GM19023 (cell line): ENCODE results near the gene SEC23IP.

Source experiments
- ATAC-seq: cut with Tn5 transposase; IDR thresholded peaks from one replicate; pipeline ENCODE4 v1.9.1; 2021; ENCODE audit warnings: mild to moderate bottlenecking, moderate library complexity; ENCODE audit not compliant: unreplicated experiment

Gene SEC23IP

GRCh38 chr10:119932631-119933030, 40.1 kb downstream of the SEC23IP start:
- ATAC-seq, result no peak

- ATAC-seq, result no peak
These were observed 40.6 kb downstream of the SEC23IP start for GRCh38 chr10:119933179-119933578.

GRCh38 chr10:119940487-119940886, 48.0 kb downstream of the SEC23IP start:
- ATAC-seq, result no peak

- ATAC-seq, result no peak
These were observed 50.4 kb downstream of the SEC23IP start for GRCh38 chr10:119942973-119943372.

GRCh38 chr10:119945805-119946204, 53.3 kb downstream of the SEC23IP start:
- ATAC-seq, result no peak

GRCh38 chr10:119947300-119947699, 54.8 kb downstream of the SEC23IP start:
- no peak for ATAC-seq

- ATAC-seq, result no peak
These were observed 64.9 kb downstream of the SEC23IP start for GRCh38 chr10:119957451-119957850.

- ATAC-seq, result no peak
These were observed 70.3 kb downstream of the SEC23IP start for GRCh38 chr10:119962837-119963236.

GRCh38 chr10:119967066-119967465, 74.5 kb downstream of the SEC23IP start:
- ATAC-seq, result no peak

- ATAC-seq, result no peak
These were observed 77.1 kb downstream of the SEC23IP start for GRCh38 chr10:119969609-119970008.

- ATAC-seq, result no peak
These were observed 77.6 kb downstream of the SEC23IP start for GRCh38 chr10:119970107-119970506.

GRCh38 chr10:119970963-119971362, 78.4 kb downstream of the SEC23IP start:
- ATAC-seq, result no peak

GRCh38 chr10:119973281-119973680, 80.8 kb downstream of the SEC23IP start:
- no peak for ATAC-seq

- ATAC-seq, result no peak
These were observed 83.9 kb downstream of the SEC23IP start for GRCh38 chr10:119976421-119976820.

- ATAC-seq, result no peak
These were observed 88.6 kb downstream of the SEC23IP start for GRCh38 chr10:119980956-119981750.

GRCh38 chr10:119981826-119982225, 89.3 kb downstream of the SEC23IP start:
- no peak for ATAC-seq

- ATAC-seq, result no peak
These were observed 95.8 kb downstream of the SEC23IP start for GRCh38 chr10:119988333-119988732.

- no peak for ATAC-seq
These were observed 97.4 kb downstream of the SEC23IP start for GRCh38 chr10:119989966-119990365.

GRCh38 chr10:119991066-119991465, 98.5 kb downstream of the SEC23IP start:
- no peak for ATAC-seq

GRCh38 chr10:119991816-119992215, 99.3 kb downstream of the SEC23IP start:
- ATAC-seq, result no peak
